Neuronal stem cell (in vitro differentiated cells): Measurements from ENCODE around the gene LPCAT1.
A peak's percentile ranks its signal among the peaks of the same experiment; 100 is the strongest.
"Not testable (repeated sequence)": the region's sequence is repeated elsewhere in the genome, so short reads cannot be mapped to it uniquely, and the experiment has no call there.

Experiments
- DNase-seq: peaks from one replicate; pipeline ENCODE4 v3.0.0-alpha.2; 2013; ENCODE audit warnings: low spot score
- H2AFZ ChIP-seq: one replicate; pipeline ENCODE4 v1.6.1; 2013; ENCODE audit warnings: mild to moderate bottlenecking, low read length, inconsistent platforms
- H2AK5ac ChIP-seq: 2 replicates; pipeline ENCODE4 v1.6.1; 2013; ENCODE audit warnings: low read depth, mild to moderate bottlenecking, inconsistent platforms, low read length, moderate library complexity, mixed read lengths
- H2BK120ac ChIP-seq: 2 replicates; pipeline ENCODE4 v1.6.1; 2013; ENCODE audit warnings: low read depth, mild to moderate bottlenecking, inconsistent platforms, low read length, moderate library complexity, mixed read lengths
- H2BK12ac ChIP-seq: one replicate; pipeline ENCODE4 v1.6.1; 2013; ENCODE audit warnings: low read length, inconsistent platforms
- H2BK15ac ChIP-seq: 2 replicates; pipeline ENCODE4 v1.6.1; 2013; ENCODE audit warnings: mild to moderate bottlenecking, low read length, inconsistent platforms, mixed read lengths
- H2BK5ac ChIP-seq: one replicate; pipeline ENCODE4 v1.6.1; 2013; ENCODE audit warnings: inconsistent platforms, mild to moderate bottlenecking, low read length, moderate library complexity
- H3K14ac ChIP-seq: one replicate; pipeline ENCODE4 v1.6.1; 2013; ENCODE audit warnings: low read length, inconsistent platforms
- H3K18ac ChIP-seq: 2 replicates; pipeline ENCODE4 v1.6.1; 2013; ENCODE audit warnings: low read length, inconsistent platforms
- H3K23ac ChIP-seq: 2 replicates; pipeline ENCODE4 v1.6.1; 2013; ENCODE audit warnings: low read depth, mild to moderate bottlenecking, mixed read lengths, low read length, inconsistent platforms; ENCODE audit not compliant: poor library complexity
- H3K27ac ChIP-seq: replicated peaks from 3 replicates; pipeline ENCODE4 v1.5.1; 2013; ENCODE audit warnings: low read length, inconsistent platforms
- H3K27me3 ChIP-seq, 3 experiments: 2 replicates each; pipeline ENCODE4 v1.6.1; 2013; ENCODE audit warnings: low read length in 3 of 3, mild to moderate bottlenecking in 2 of 3, inconsistent platforms in 1 of 3, low read depth in 1 of 3, mixed read lengths in 1 of 3, moderate library complexity in 1 of 3; ENCODE audit not compliant: control insufficient read depth in 3 of 3, insufficient read depth in 3 of 3
- H3K36me3 ChIP-seq, 2 donors: replicated peaks in 1 of 2; 2 replicates each; pipeline ENCODE4 v1.6.1; 2013; ENCODE audit warnings: low read length in 2 of 2; ENCODE audit not compliant: control insufficient read depth in 2 of 2, insufficient read depth in 2 of 2
- H3K4ac ChIP-seq: 2 replicates; pipeline ENCODE4 v1.6.1; 2013; ENCODE audit warnings: inconsistent platforms, mild to moderate bottlenecking, low read length, moderate library complexity
- H3K4me1 ChIP-seq, 2 donors: 1 replicate in 1 of 2; 2 replicates in 1 of 2; pipeline ENCODE4 v1.6.1; 2013; ENCODE audit warnings: low read length in 2 of 2, low read depth in 1 of 2; ENCODE audit not compliant: control insufficient read depth in 2 of 2, insufficient read depth in 1 of 2
- H3K4me2 ChIP-seq: one replicate; pipeline ENCODE4 v1.6.1; 2013; ENCODE audit warnings: mild to moderate bottlenecking, low read length, inconsistent platforms; ENCODE audit not compliant: insufficient read depth, poor library complexity, severe bottlenecking
- H3K4me3 ChIP-seq, 2 donors: 2 replicates each; pipeline ENCODE4 v1.5.1; 2013; ENCODE audit warnings: low read length in 2 of 2, mild to moderate bottlenecking in 2 of 2, inconsistent platforms in 1 of 2, moderate library complexity in 1 of 2
- H3K79me1 ChIP-seq: one replicate; pipeline ENCODE4 v1.6.1; 2013; ENCODE audit warnings: low read depth, mild to moderate bottlenecking, inconsistent platforms, low read length, moderate library complexity
- H3K9ac ChIP-seq: one replicate; pipeline ENCODE4 v1.6.1; 2013; ENCODE audit warnings: mild to moderate bottlenecking, low read depth, low read length, inconsistent platforms; ENCODE audit not compliant: poor library complexity
- H3K9me3 ChIP-seq, 2 donors: replicated peaks in 1 of 2; 2 replicates each; pipeline versions ENCODE3 to v1.6.1; 2013; ENCODE audit warnings: low read length in 2 of 2, mild to moderate bottlenecking in 2 of 2, inconsistent platforms in 1 of 2, low read depth in 1 of 2, mixed read lengths in 1 of 2, moderate library complexity in 1 of 2; ENCODE audit not compliant: control insufficient read depth in 2 of 2, insufficient read depth in 1 of 2
- H4K8ac ChIP-seq: one replicate; pipeline ENCODE4 v1.6.1; 2013; ENCODE audit warnings: low read depth, mild to moderate bottlenecking, inconsistent platforms, low read length, moderate library complexity
- H4K91ac ChIP-seq: one replicate; pipeline ENCODE4 v1.6.1; 2013; ENCODE audit warnings: low read length, low read depth, mild to moderate bottlenecking, inconsistent platforms; ENCODE audit not compliant: poor library complexity
- WGBS, 2 donors: extraction: QIAGEN DNeasy Blood & Tissue Kit; methylation state at CpG; one replicate each; pipeline ENCODE4 v1.1.7; 2013; ENCODE audit warnings: missing lambda C conversion rate in 2 of 2, mixed read lengths in 1 of 2; ENCODE audit not compliant: insufficient read length in 2 of 2, insufficient replicate concordance in 1 of 2; ENCODE audit errors: extremely low coverage in 2 of 2; 5-methylcytosine and 5-hydroxymethylcytosine counted together

The LPCAT1 gene

GRCh38 chr5:1540831-1541701 lies 17.3 kb upstream of the LPCAT1 start:
- Histone ChIP-seq H3K36me3 (peaks cover 0 to 2% of the 10 kb centered on the region in 2 donors), H2BK15ac (no peak overlapping the region), H3K27ac (no peak overlapping the region), H4K8ac (no peak overlapping the region), H3K18ac (no peak overlapping the region), H2AK5ac (no peak overlapping the region), H3K9me3 (peaks cover 4 to 5% of the 10 kb centered on the region in 2 donors), H2BK120ac (no peak overlapping the region), H3K4ac (no peak overlapping the region), H3K79me1 (no peaks in the 10 kb centered on the region), H3K14ac (no peak overlapping the region), H3K27me3 (peaks cover 0 to 17% (median 0%) of the 10 kb centered on the region in 3 experiments), H3K23ac (no peak overlapping the region), H2BK12ac (no peak overlapping the region), H2BK5ac (no peak overlapping the region), H3K9ac (no peak overlapping the region), H4K91ac (no peak overlapping the region), H3K4me3 (no peak overlapping the region), H3K4me2 (no peak overlapping the region), H3K4me1 (peaks cover 0 to 3% of the 10 kb centered on the region in 2 donors), H2AFZ (no peak overlapping the region)
- no CpG with 5 or more reads among the region's 11 CpGs for WGBS, 2 donors
- no peak for DNase-seq

- Histone ChIP-seq H2BK5ac (no peak overlapping the region), H3K23ac (peak overlapping the region; percentile 80), H3K14ac (peak overlapping the region; percentile 95), H3K18ac (peak overlapping the region; percentile 88), H2AK5ac (peak overlapping the region; percentile 99), H3K36me3 (no peaks in the 10 kb centered on the region), H3K27ac (no peak overlapping the region), H3K9me3 (peaks cover 0 to 5% of the 10 kb centered on the region in 2 donors), H3K79me1 (no peaks in the 10 kb centered on the region), H3K4me3 (no peak overlapping the region), H2AFZ (no peak overlapping the region), H4K91ac (peak overlapping the region; percentile 92), H4K8ac (peak overlapping the region; percentile 70), H3K27me3 (peaks cover 0 to 22% (median 0%) of the 10 kb centered on the region in 3 experiments), H3K9ac (peak overlapping the region; percentile 51), H2BK120ac (peak overlapping the region; percentile 85), H2BK15ac (peak overlapping the region; percentile 76), H3K4me1 (peaks cover 0 to 1% of the 10 kb centered on the region in 2 donors), H3K4ac (no peak overlapping the region), H2BK12ac (peak overlapping the region; percentile 97), H3K4me2 (no peak overlapping the region)
- no peak for DNase-seq
- WGBS, 2 donors, result no CpG with 5 or more reads among the region's 3 CpGs
Measured at GRCh38 chr5:1540166-1540565, 16.4 kb upstream of the LPCAT1 start.

GRCh38 chr5:1539393-1540161 lies 15.8 kb upstream of the LPCAT1 start:
- Histone ChIP-seq H4K8ac (peak overlapping the region; percentile 70), H3K23ac (peak overlapping the region; percentile 80)

More at GRCh38 chr5:1539393-1540161, 15.8 kb upstream of the LPCAT1 start:
- peak overlapping the region; percentile 92 for H4K91ac ChIP-seq
- not testable (repeated sequence) for DNase-seq, H3K36me3 ChIP-seq, H2BK5ac ChIP-seq, H3K4me2 ChIP-seq, H3K4me1 ChIP-seq, H3K27ac ChIP-seq, H2AFZ ChIP-seq, H3K9me3 ChIP-seq, H3K79me1 ChIP-seq
- peak overlapping the region; percentile 95 for H3K14ac ChIP-seq
- peak overlapping the region; percentile 58 for H3K4ac ChIP-seq
- H2AK5ac ChIP-seq, result peak overlapping the region; percentile 99
- peak overlapping the region; percentile 85 for H2BK120ac ChIP-seq
- H3K18ac ChIP-seq, result peak overlapping the region; percentile 88
- H3K4me3 ChIP-seq, result peak overlapping the region in 1 of 2 donors; percentile 30
- H3K27me3 ChIP-seq, result peaks cover 0 to 25% (median 0%) of the 10 kb centered on the region in 3 experiments
- WGBS, 2 donors, result no CpG with 5 or more reads among the region's 8 CpGs
- H3K9ac ChIP-seq, result peak overlapping the region; percentile 63
- peak overlapping the region; percentile 97 for H2BK12ac ChIP-seq
- H2BK15ac ChIP-seq, result peak overlapping the region; percentile 76
